PC-9 (cell line): ENCODE data around the gene DACH2. TPM values are rescaled to one million over a fixed set of nuclear protein-coding genes. Genes with fewer than 3 reads are reported as not detected.

ENCODE experiments used
- BruUV-seq: library from RNA; stranded (reverse); fragments of 400-500 nt; replicated peaks from 2 replicates; lab custom pipeline; 2021; lab: Mats Ljungman, UMichigan
- CTCF ChIA-PET: fragments of 300-600 bp; sonication (Branson Sonifier 250); formaldehyde crosslinking; loops from one replicate; lab custom pipeline; 2022; ENCODE audit warnings: antibody characterized with exemption; lab: Charles Lee
- POLR2A ChIA-PET: fragments of 300-600 bp; sonication (Branson Sonifier 250); formaldehyde crosslinking; loops from one replicate; lab custom pipeline; 2022; ENCODE audit warnings: antibody characterized with exemption; ENCODE audit not compliant: unreplicated experiment; lab: Charles Lee
- DNase-seq, 2 experiments: peaks; one replicate each; pipeline versions ENCODE4 v3.0.0 to v3.0.0-alpha.2; 2015 to 2022; ENCODE audit warnings: mixed read lengths in 1 of 2
- H2AFZ ChIP-seq: fragments of 200-600 bp; sonication (generic); 2 replicates; pipeline ENCODE4 v1.8.1; 2017; ENCODE audit warnings: antibody characterized with exemption
- H3F3A ChIP-seq: fragments of 200-600 bp; sonication (generic); 2 replicates; pipeline ENCODE4 v1.8.1; 2017; ENCODE audit warnings: antibody characterized with exemption, mild to moderate bottlenecking, low read depth; ENCODE audit not compliant: insufficient read depth
- H3K27ac ChIP-seq: fragments of 200-600 bp; sonication (generic); 2 replicates; pipeline ENCODE4 v1.6.1; 2016; ENCODE audit warnings: mixed run types
- H3K27me3 ChIP-seq: fragments of 200-600 bp; sonication (generic); 2 replicates; pipeline ENCODE4 v1.6.1; 2016; ENCODE audit warnings: low read depth, mixed run types; ENCODE audit not compliant: insufficient read depth
- H3K36me3 ChIP-seq: fragments of 200-600 bp; sonication (generic); 2 replicates; pipeline ENCODE4 v1.6.1; 2016; ENCODE audit warnings: low read depth, mixed run types
- H3K4me1 ChIP-seq: fragments of 200-600 bp; sonication (generic); replicated peaks from 2 replicates; pipeline ENCODE4 v1.6.1; 2016; ENCODE audit warnings: mixed run types; ENCODE audit not compliant: insufficient read depth
- H3K4me2 ChIP-seq: fragments of 200-600 bp; sonication (generic); 2 replicates; pipeline ENCODE4 v1.6.1; 2017; ENCODE audit warnings: mixed run types
- H3K4me3 ChIP-seq: fragments of 200-600 bp; sonication (generic); 2 replicates; pipeline ENCODE4 v1.6.1; 2016; ENCODE audit warnings: mixed run types
- H3K79me2 ChIP-seq: fragments of 200-600 bp; sonication (generic); 2 replicates; pipeline ENCODE4 v1.6.1; 2017; ENCODE audit warnings: low read depth, mixed run types
- H3K9me2 ChIP-seq: fragments of 200-600 bp; sonication (generic); 2 replicates; pipeline ENCODE4 v1.8.1; 2017; ENCODE audit warnings: mild to moderate bottlenecking; ENCODE audit not compliant: insufficient read depth
- H3K9me3 ChIP-seq: fragments of 200-600 bp; sonication (generic); 2 replicates; pipeline ENCODE4 v1.8.1; 2016; ENCODE audit warnings: low read depth; ENCODE audit not compliant: insufficient read depth
- H4K20me1 ChIP-seq: fragments of 200-600 bp; sonication (generic); 2 replicates; pipeline ENCODE4 v1.8.1; 2017; ENCODE audit not compliant: insufficient read depth
- EZH2 ChIP-seq: fragments of 200-600 bp; sonication (generic); IDR thresholded peaks from 2 replicates; pipeline ENCODE4 v1.8.0; 2017; ENCODE audit warnings: antibody characterized with exemption, low read depth
- intact Hi-C: fragments of 100-400 bp; cut with micrococcal nuclease; formaldehyde crosslinking; loops from one replicate; pipeline ENCODE4 v1.10.0; 2022; ENCODE audit not compliant: unreplicated experiment
- total RNA-seq: library from RNA; stranded (reverse); gene quantifications from 2 replicates; pipeline ENCODE4 v1.2.3, GENCODE V29; 2021
- TF ChIP-seq, protein P1 (sequence below): fragments of 200-600 bp; sonication (generic); conservative IDR thresholded peaks from 2 replicates; pipeline ENCODE4 v1.6.1; 2017; ENCODE audit warnings: mixed run types, antibody characterized with exemption, mild to moderate bottlenecking, moderate library complexity

The DACH2 gene
- total RNA-seq, 1 experiment from 2014 or later: not detected

- DNase-seq: no peak
Observed at GRCh38 chrX:86829786-86830185, 681.5 kb downstream of the DACH2 start.

DNA sequence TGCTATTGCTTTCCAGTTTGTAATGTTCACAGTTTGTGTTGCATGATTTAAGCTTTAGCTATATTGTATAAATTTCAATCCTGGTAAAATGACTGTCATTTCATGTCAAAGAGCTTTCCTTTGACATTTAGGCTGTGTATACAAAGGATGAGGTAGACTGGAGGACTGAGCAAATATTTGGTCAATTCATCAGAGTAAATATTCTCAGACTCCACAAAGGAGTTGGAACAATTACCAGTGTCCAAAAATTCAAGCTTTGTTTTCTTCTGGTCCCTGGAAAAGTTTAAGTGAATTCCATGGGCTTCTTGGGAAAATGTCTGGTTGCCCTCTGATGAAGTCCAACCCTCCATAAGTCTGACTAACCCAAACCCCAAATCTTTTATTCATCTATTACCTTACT, 682.4 kb downstream of the DACH2 start:
- no peaks in the 10 kb centered on the region for H3K79me2 ChIP-seq
- BruUV-seq: no TSS peak
- no peaks in the 10 kb centered on the region for H3K36me3 ChIP-seq
- no peak for DNase-seq
- no peak overlapping the region for H3K27ac ChIP-seq
- H3K4me2 ChIP-seq: no peak overlapping the region
- no peak overlapping the region for H3K4me3 ChIP-seq
- no peak for TF ChIP-seq EZH2
- TF ChIP-seq, protein P1, sequence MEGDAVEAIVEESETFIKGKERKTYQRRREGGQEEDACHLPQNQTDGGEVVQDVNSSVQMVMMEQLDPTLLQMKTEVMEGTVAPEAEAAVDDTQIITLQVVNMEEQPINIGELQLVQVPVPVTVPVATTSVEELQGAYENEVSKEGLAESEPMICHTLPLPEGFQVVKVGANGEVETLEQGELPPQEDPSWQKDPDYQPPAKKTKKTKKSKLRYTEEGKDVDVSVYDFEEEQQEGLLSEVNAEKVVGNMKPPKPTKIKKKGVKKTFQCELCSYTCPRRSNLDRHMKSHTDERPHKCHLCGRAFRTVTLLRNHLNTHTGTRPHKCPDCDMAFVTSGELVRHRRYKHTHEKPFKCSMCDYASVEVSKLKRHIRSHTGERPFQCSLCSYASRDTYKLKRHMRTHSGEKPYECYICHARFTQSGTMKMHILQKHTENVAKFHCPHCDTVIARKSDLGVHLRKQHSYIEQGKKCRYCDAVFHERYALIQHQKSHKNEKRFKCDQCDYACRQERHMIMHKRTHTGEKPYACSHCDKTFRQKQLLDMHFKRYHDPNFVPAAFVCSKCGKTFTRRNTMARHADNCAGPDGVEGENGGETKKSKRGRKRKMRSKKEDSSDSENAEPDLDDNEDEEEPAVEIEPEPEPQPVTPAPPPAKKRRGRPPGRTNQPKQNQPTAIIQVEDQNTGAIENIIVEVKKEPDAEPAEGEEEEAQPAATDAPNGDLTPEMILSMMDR: no peak
- H3F3A ChIP-seq: no peaks in the 10 kb centered on the region
- H2AFZ ChIP-seq: no peak overlapping the region
- H3K4me1 ChIP-seq: no peaks in the 10 kb centered on the region
- intact Hi-C loops: no loop called here
- no peaks in the 10 kb centered on the region for H3K9me2 ChIP-seq
- ChIA-PET POLR2A (no interaction called here), CTCF (no interaction called here)
- H3K27me3 ChIP-seq: no peaks in the 10 kb centered on the region
- no peaks in the 10 kb centered on the region for H3K9me3 ChIP-seq
- no peaks in the 10 kb centered on the region for H4K20me1 ChIP-seq

More at GRCh38 chrX:86829786-86830185, 681.5 kb downstream of the DACH2 start:
- TF ChIP-seq EZH2: no peak
- H3K9me2 ChIP-seq: no peaks in the 10 kb centered on the region
- H2AFZ ChIP-seq: no peak overlapping the region
- H3K9me3 ChIP-seq: no peaks in the 10 kb centered on the region
- H3F3A ChIP-seq: no peaks in the 10 kb centered on the region
- H3K36me3 ChIP-seq: no peaks in the 10 kb centered on the region
- H4K20me1 ChIP-seq: no peaks in the 10 kb centered on the region
- no peak overlapping the region for H3K4me3 ChIP-seq
- H3K4me2 ChIP-seq: no peak overlapping the region
- H3K79me2 ChIP-seq: no peaks in the 10 kb centered on the region
- ChIA-PET POLR2A (no interaction called here), CTCF (no interaction called here)
- intact Hi-C loops: no loop called here
- BruUV-seq: no TSS peak
- no peaks in the 10 kb centered on the region for H3K4me1 ChIP-seq
- H3K27ac ChIP-seq: no peak overlapping the region
- H3K27me3 ChIP-seq: no peaks in the 10 kb centered on the region

- intact Hi-C loops: no loop called here
- Histone ChIP-seq H4K20me1 (no peaks in the 10 kb centered on the region), H2AFZ (no peak overlapping the region), H3K27me3 (no peaks in the 10 kb centered on the region), H3K4me3 (no peak overlapping the region), H3K27ac (no peak overlapping the region), H3K36me3 (no peaks in the 10 kb centered on the region), H3K4me2 (no peak overlapping the region), H3K9me2 (no peaks in the 10 kb centered on the region), H3F3A (no peaks in the 10 kb centered on the region), H3K4me1 (no peaks in the 10 kb centered on the region), H3K9me3 (no peaks in the 10 kb centered on the region), H3K79me2 (no peaks in the 10 kb centered on the region)
- no peak for TF ChIP-seq EZH2
- TF ChIP-seq, protein P1: no peak
- ChIA-PET CTCF (no interaction called here), POLR2A (no interaction called here)
- no peak for DNase-seq
- no TSS peak for BruUV-seq
Observed at GRCh38 chrX:86845101-86845500, 696.9 kb downstream of the DACH2 start.

Other genes with a start within 250 kb of the DACH2 start
- gene CHM, start 100.9 kb upstream of the DACH2 start, total RNA-seq: 14.8 and 15.8 TPM in 2 replicates